Activated T-cell treated with anti-CD3 and anti-CD28 coated beads for 48 hours (primary cell): Measurements from ENCODE around the gene EMILIN2.
"Not testable (repeated sequence)": the region's sequence is repeated elsewhere in the genome, so short reads cannot be mapped to it uniquely, and the experiment has no call there.

Experiments
- DNase-seq: peaks from one replicate; pipeline ENCODE4 v3.0.0-alpha.2; 2020; ENCODE audit warnings: low read depth

Gene EMILIN2

GRCh38 chr18:2846636-2847316, at the start of gene EMILIN2:
Gene EMILIN2, plus strand, starts transcription at chr18:2847006. Its CDS starts 183 bp downstream, at chr18:2847189.
- DNase-seq, result peak; percentile 40

GRCh38 chr18:2797951-2798350, 48.9 kb upstream of the EMILIN2 start:
- DNase-seq, result no peak

- no peak for DNase-seq
Measured at GRCh38 chr18:2799369-2799768, 47.4 kb upstream of the EMILIN2 start.

GRCh38 chr18:2805970-2806943, 40.5 kb upstream of the EMILIN2 start:
- no peak for DNase-seq

GRCh38 chr18:2808640-2809039, 38.2 kb upstream of the EMILIN2 start:
- not testable (repeated sequence) for DNase-seq

- DNase-seq, result not testable (repeated sequence)
Measured at GRCh38 chr18:2809666-2810183, 37.1 kb upstream of the EMILIN2 start.

- no peak for DNase-seq
Measured at GRCh38 chr18:2811416-2811815, 35.4 kb upstream of the EMILIN2 start.

GRCh38 chr18:2814928-2815327, 31.9 kb upstream of the EMILIN2 start:
- DNase-seq, result no peak

- DNase-seq, result no peak
Measured at GRCh38 chr18:2818281-2818680, 28.5 kb upstream of the EMILIN2 start.

GRCh38 chr18:2821695-2822094, 25.1 kb upstream of the EMILIN2 start:
- no peak for DNase-seq

GRCh38 chr18:2822213-2822921, 24.4 kb upstream of the EMILIN2 start:
- DNase-seq, result no peak

- no peak for DNase-seq
Measured at GRCh38 chr18:2823202-2823601, 23.6 kb upstream of the EMILIN2 start.

GRCh38 chr18:2823966-2824365, 22.8 kb upstream of the EMILIN2 start:
- DNase-seq, result no peak

GRCh38 chr18:2824865-2825264, 21.9 kb upstream of the EMILIN2 start:
- no peak for DNase-seq

GRCh38 chr18:2825613-2826175, 21.1 kb upstream of the EMILIN2 start:
- no peak for DNase-seq

GRCh38 chr18:2826581-2826980, 20.2 kb upstream of the EMILIN2 start:
- no peak for DNase-seq

GRCh38 chr18:2827061-2827460, 19.7 kb upstream of the EMILIN2 start:
- no peak for DNase-seq

GRCh38 chr18:2836118-2836517, 10.7 kb upstream of the EMILIN2 start:
- DNase-seq, result not testable (repeated sequence)

- not testable (repeated sequence) for DNase-seq
Measured at GRCh38 chr18:2837290-2837689, 9.5 kb upstream of the EMILIN2 start.

GRCh38 chr18:2839202-2839601, 7.6 kb upstream of the EMILIN2 start:
- no peak for DNase-seq

- no peak for DNase-seq
Measured at GRCh38 chr18:2840521-2840920, 6.3 kb upstream of the EMILIN2 start.

GRCh38 chr18:2843146-2843545, 3.7 kb upstream of the EMILIN2 start:
- DNase-seq, result no peak
